B cell (primary cell): Measurements from ENCODE around the gene NEDD4.

Source experiments
- EZH2 ChIP-seq: IDR thresholded peaks from 2 replicates; pipeline ENCODE4 v1.6.1; 2012; ENCODE audit warnings: borderline replicate concordance, low read depth, mild to moderate bottlenecking, moderate library complexity, low read length; ENCODE audit not compliant: insufficient read depth, poor library complexity, severe bottlenecking
- TF ChIP-seq, protein P1 (sequence below): fragments of 200-600 bp; IDR thresholded peaks from one replicate; pipeline ENCODE4 v1.8.0; 2022; ENCODE audit warnings: antibody characterized with exemption, mild to moderate bottlenecking

- TF ChIP-seq EZH2 = no peak
- TF ChIP-seq, protein P1, sequence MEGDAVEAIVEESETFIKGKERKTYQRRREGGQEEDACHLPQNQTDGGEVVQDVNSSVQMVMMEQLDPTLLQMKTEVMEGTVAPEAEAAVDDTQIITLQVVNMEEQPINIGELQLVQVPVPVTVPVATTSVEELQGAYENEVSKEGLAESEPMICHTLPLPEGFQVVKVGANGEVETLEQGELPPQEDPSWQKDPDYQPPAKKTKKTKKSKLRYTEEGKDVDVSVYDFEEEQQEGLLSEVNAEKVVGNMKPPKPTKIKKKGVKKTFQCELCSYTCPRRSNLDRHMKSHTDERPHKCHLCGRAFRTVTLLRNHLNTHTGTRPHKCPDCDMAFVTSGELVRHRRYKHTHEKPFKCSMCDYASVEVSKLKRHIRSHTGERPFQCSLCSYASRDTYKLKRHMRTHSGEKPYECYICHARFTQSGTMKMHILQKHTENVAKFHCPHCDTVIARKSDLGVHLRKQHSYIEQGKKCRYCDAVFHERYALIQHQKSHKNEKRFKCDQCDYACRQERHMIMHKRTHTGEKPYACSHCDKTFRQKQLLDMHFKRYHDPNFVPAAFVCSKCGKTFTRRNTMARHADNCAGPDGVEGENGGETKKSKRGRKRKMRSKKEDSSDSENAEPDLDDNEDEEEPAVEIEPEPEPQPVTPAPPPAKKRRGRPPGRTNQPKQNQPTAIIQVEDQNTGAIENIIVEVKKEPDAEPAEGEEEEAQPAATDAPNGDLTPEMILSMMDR = no peak
Measured at GRCh38 chr15:55827955-55828354, 165.5 kb downstream of the NEDD4 start.
